ENCODE results near the gene ESRRA. TPM values are rescaled to one million over a fixed set of nuclear protein-coding genes. Genes with fewer than 3 reads are reported as not detected.

Gene ESRRA
- total and polyA plus RNA-seq, 9 of the 15 experiments (the other 6 are each of a cell fraction or from before 2014, with no cell fraction given): 0.27 to 89.7 (median 23.7) TPM

GRCh38 chr11:64284048-64284961 lies 21.0 kb upstream of the ESRRA start, which contains the start of gene BAD (continued):
- TF ChIP-seq BCLAF1 (IDR thresholded peaks at IDR 0.05; ENCODE audit: borderline replicate concordance in 1 of 2, control insufficient read depth in 1 of 2, low read depth in 2 of 2, low read length in 1 of 2): no peak
- no peak for TF ChIP-seq MIER1 (IDR thresholded peaks at IDR 0.05; ENCODE audit: low read depth)
- TF ChIP-seq ZBTB40 (IDR thresholded peaks at IDR 0.05): peak; percentile 63
- no peak for TF ChIP-seq ZBTB40 (CRISPR knock-in tag; IDR thresholded peaks at IDR 0.05)
- TF ChIP-seq NR1H2 (CRISPR knock-in tag; IDR thresholded peaks at IDR 0.05): no peak; the same call in 1 of the 2 replicates
- TF ChIP-seq ZNF224 (CRISPR knock-in tag; IDR thresholded peaks at IDR 0.05): no peak
- TF ChIP-seq ZFPM2 (CRISPR knock-in tag; IDR thresholded peaks at IDR 0.05): no peak
- peak; percentile 38 for TF ChIP-seq HMGN3 (IDR thresholded peaks at IDR 0.05; ENCODE audit: borderline replicate concordance, extremely low read depth, insufficient read length, low read depth, low read length)
- peak; percentile 58; the same call in 1 of the 2 replicates for TF ChIP-seq POLR2AphosphoS5 (IDR thresholded peaks at IDR 0.05; ENCODE audit: control insufficient read depth, insufficient read depth, low read depth, low read length)
- TF ChIP-seq DPF2 (IDR thresholded peaks at IDR 0.05): no peak
- no peak for TF ChIP-seq ARNT (IDR thresholded peaks at IDR 0.05)
- TF ChIP-seq ZZZ3 (IDR thresholded peaks at IDR 0.05): no peak
- TF ChIP-seq TGIF2 (CRISPR knock-in tag; IDR thresholded peaks at IDR 0.05): no peak
